GM18505 (cell line): Measurements from ENCODE around the gene PWP2.
"Not testable (repeated sequence)": the region's sequence is repeated elsewhere in the genome, so short reads cannot be mapped to it uniquely, and the experiment has no call there.

Experiments
- ATAC-seq: cut with Tn5 transposase; IDR thresholded peaks from one replicate; pipeline ENCODE4 v1.9.1; 2021; ENCODE audit not compliant: unreplicated experiment

PWP2 gene

GRCh38 chr21:44140552-44140932 lies 33.3 kb downstream of the PWP2 start:
- not testable (repeated sequence) for ATAC-seq

GRCh38 chr21:44142470-44142869 lies 35.3 kb downstream of the PWP2 start:
- ATAC-seq, result not testable (repeated sequence)

GRCh38 chr21:44143380-44143779 lies 36.2 kb downstream of the PWP2 start:
- not testable (repeated sequence) for ATAC-seq

- not testable (repeated sequence) for ATAC-seq
Observed at GRCh38 chr21:44143996-44144395, 36.8 kb downstream of the PWP2 start.

GRCh38 chr21:44144784-44145602 lies 37.8 kb downstream of the PWP2 start:
- ATAC-seq, result not testable (repeated sequence)

GRCh38 chr21:44145616-44146015 lies 38.4 kb downstream of the PWP2 start:
- not testable (repeated sequence) for ATAC-seq

- not testable (repeated sequence) for ATAC-seq
Observed at GRCh38 chr21:44147108-44147507, 39.9 kb downstream of the PWP2 start.

- not testable (repeated sequence) for ATAC-seq
Observed at GRCh38 chr21:44150255-44150654, 43.1 kb downstream of the PWP2 start.

- ATAC-seq, result not testable (repeated sequence)
Observed at GRCh38 chr21:44153214-44153888, 46.2 kb downstream of the PWP2 start.

GRCh38 chr21:44153889-44154228 lies 46.7 kb downstream of the PWP2 start:
- not testable (repeated sequence) for ATAC-seq

- peak; percentile 20 for ATAC-seq
Observed at GRCh38 chr21:44154816-44155230, 47.6 kb downstream of the PWP2 start.

GRCh38 chr21:44155231-44155993 lies 48.2 kb downstream of the PWP2 start:
- ATAC-seq, result peak; percentile 32

- not testable (repeated sequence) for ATAC-seq
Observed at GRCh38 chr21:44155994-44156380, 48.8 kb downstream of the PWP2 start.

- ATAC-seq, result not testable (repeated sequence)
Observed at GRCh38 chr21:44157439-44158081, 50.4 kb downstream of the PWP2 start.

- not testable (repeated sequence) for ATAC-seq
Observed at GRCh38 chr21:44158082-44158468, 50.9 kb downstream of the PWP2 start.

- not testable (repeated sequence) for ATAC-seq
Observed at GRCh38 chr21:44159349-44160297, 52.4 kb downstream of the PWP2 start.

- not testable (repeated sequence) for ATAC-seq
Observed at GRCh38 chr21:44160298-44160672, 53.1 kb downstream of the PWP2 start.

GRCh38 chr21:44160821-44161220 lies 53.6 kb downstream of the PWP2 start:
- ATAC-seq, result not testable (repeated sequence)

- not testable (repeated sequence) for ATAC-seq
Observed at GRCh38 chr21:44163167-44163653, 56.0 kb downstream of the PWP2 start.
